ENCODE measurements around the gene ZNF511.

- TF ChIP-seq CTCF (IDR thresholded peaks at IDR 0.05; ENCODE audit: poor library complexity, severe bottlenecking) = no peak
- TF ChIP-seq RAD21 (conservative IDR thresholded peaks at IDR 0.05) = no peak
- TF ChIP-seq EP300 (conservative IDR thresholded peaks at IDR 0.05; ENCODE audit: poor library complexity, severe bottlenecking) = no peak
- TF ChIP-seq EZH2 (IDR thresholded peaks at IDR 0.05; ENCODE audit: borderline replicate concordance, insufficient read depth, low read length, poor library complexity, severe bottlenecking) = no peak
- no peak for TF ChIP-seq SMC3 (conservative IDR thresholded peaks at IDR 0.05; ENCODE audit: poor library complexity)
- no peak for TF ChIP-seq POLR2AphosphoS5 (IDR thresholded peaks at IDR 0.05)
- no peak for TF ChIP-seq TAF1 (IDR thresholded peaks at IDR 0.05; ENCODE audit: low read depth)
- TF ChIP-seq REST (IDR thresholded peaks at IDR 0.05; ENCODE audit: borderline replicate concordance) = no peak
- no peak for TF ChIP-seq MXI1 (conservative IDR thresholded peaks at IDR 0.05; ENCODE audit: poor library complexity, severe bottlenecking)
Observed at GRCh38 chr10:133310399-133310755, 1.7 kb downstream of the ZNF511 start.

Measured in neural cell (in vitro differentiated cells).